GM19467 (cell line): ENCODE results near the gene GRIK2.

Experiments
- ATAC-seq: cut with Tn5 transposase; IDR thresholded peaks from one replicate; pipeline ENCODE4 v1.9.1; 2021; ENCODE audit warnings: mild to moderate bottlenecking, moderate library complexity; ENCODE audit not compliant: unreplicated experiment

GRIK2 gene

DNA sequence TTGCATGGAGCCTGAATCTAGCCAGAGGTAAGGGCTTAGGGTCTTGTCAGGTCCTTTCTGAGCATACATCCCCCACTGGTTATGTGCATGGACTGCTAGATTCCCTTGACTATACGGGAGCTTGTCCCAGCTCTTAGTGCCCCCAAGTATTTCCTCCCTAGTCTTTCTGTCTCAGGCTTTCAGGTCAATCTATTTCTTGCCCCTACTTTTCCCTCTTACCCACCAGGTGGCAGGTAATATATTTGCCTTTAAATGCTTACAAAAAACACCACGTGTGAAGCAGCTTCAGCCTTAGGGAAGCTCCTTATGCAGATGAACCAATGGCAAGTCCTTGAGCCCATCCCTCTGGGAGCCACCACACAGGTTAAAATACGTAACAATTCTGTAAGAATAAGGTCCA, 454.2 kb downstream of the GRIK2 start:
- ATAC-seq = no peak

DNA sequence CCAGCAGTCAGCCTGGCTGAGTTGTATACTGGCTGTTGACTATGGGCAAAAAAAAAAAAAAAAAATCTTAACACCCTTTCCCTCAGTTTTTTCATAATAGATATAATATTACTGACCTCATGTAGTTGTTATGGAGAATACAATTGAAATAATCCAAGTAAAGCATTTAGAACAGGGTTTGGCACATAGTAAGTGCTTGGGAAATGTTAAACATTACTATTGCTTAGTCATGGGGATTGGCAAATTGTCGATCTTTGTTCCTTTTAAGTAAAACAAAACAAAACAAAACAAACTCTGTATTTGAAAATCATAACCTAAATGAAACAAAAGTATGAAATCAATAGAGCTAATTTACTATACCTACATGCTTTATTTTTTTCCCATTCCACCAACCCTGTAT, 458.4 kb downstream of the GRIK2 start:
- ATAC-seq = no peak

DNA sequence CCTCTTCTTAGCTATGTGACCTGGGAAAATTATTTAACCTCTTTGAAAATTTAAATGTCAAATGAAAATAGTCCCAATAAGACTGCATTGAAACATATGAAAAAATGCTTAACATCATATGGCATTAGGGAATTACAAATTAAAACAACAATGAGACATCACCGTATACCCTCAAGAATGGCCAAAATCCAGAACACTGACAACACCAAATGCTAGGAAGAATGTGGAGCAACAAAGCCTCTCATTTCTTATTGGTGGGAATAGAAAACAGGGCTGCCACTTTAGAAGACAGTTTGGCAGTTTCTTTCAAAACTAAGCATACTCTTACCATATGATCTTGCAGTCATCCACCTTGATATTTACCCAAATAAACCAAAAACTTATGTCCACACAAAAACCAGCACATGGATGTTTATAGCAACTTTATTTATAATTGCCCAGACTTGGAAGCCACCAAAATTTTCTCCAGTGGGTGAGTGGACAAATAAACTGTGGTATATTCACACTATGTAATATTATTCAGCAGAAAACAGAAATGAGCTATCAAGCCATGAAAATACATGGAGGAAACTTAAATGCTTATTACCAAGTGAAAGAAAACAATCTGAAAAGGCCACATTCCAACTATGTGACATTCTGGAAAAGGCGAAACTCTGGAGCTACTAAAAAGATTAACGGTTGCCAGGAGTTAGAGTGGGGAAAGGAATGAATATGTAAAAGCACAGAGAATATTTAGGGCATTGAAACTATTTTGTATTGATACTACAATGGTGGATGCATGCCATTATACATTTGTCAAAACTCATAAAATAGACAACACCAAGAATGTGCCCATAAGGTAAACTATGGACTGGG, 459.9 kb downstream of the GRIK2 start:
- no peak for ATAC-seq

DNA sequence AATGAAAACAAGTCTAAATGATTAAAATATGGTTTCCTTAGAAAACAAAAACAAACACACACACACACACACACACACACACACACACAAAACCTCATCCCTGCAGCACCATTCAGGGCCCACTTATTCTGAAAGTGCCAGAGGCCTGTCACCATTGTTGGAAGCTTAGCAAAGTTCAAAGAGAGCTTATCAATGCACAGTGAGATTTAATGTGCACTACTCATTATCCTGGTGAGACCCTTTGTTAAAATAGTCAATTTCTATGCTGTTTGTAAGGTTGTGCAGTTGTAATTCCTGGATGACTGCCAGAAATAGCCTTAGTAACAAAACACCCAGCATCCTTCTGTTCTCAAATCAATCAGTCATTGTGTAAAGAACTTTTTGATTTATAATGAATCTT, 482.9 kb downstream of the GRIK2 start:
- no peak for ATAC-seq

DNA sequence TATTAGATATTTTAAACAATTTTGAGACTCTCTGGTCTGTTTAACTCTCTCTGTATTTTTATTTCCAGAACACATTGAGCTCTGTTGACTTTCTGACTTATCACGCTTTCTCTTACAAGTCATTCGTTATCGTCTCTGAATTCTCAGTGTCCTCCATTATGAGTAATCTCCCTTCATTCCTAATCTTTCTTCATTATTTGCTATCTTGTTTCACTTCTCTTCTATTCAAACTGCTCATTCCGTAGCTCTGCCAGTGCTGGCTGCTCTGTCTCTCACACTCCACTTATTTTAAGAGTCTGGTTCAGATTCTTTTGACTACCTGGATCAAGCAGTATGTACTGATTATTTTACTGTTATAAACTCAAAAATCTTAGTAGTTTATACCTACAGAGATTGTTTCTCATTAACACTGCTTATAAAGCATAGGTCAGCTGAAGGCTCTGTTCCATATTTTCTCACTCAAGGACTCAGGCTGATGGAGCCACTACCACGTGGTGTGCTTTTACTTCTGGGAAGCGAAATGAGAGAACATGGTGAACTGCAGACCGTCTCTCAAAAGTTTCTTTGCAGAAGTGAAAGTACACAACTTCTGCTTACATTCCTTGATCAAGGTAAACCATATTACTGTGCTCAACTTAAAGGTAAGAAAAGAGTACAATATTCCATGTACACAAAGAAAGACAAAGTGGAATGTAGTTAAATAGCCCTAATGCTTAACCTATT, 485.2 kb downstream of the GRIK2 start:
- ATAC-seq = no peak

DNA sequence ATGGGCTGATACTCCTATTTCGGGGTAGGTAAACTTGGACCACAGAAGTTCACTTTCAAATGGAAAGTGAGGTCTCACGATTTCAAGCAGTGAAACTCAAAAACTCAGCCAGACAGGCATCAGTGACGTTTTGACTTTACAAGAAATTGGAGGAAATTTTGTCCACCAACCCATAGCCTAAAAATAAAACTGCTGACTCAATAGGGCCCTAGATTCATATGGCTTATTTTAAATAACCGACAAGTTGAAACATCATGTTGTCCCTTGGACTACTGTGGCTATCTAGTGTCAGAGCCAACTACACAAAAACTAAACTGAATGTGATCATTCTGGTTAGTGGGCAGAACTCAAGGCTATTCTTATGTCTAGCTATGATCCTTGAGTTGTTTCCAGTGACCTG, 486.3 kb downstream of the GRIK2 start:
- no peak for ATAC-seq

DNA sequence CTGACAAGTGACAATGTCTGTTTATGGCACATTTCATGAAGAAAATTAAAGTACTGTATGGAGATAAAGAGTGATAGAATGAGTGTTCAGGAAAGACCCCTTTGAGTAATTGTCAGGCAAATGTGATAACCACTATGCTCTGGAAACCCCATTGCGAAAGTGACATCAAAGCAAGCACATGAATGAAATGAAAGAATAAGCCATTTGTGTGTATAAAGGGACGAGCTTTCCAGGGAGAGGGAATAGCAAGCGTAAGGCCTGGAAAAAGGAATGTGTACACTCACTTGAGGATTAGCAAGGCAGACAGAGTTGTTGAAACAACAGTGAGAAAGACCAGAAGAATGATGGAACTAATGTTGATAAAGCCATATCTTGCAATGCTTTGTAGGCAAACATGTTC, 490.0 kb downstream of the GRIK2 start:
- no peak for ATAC-seq

DNA sequence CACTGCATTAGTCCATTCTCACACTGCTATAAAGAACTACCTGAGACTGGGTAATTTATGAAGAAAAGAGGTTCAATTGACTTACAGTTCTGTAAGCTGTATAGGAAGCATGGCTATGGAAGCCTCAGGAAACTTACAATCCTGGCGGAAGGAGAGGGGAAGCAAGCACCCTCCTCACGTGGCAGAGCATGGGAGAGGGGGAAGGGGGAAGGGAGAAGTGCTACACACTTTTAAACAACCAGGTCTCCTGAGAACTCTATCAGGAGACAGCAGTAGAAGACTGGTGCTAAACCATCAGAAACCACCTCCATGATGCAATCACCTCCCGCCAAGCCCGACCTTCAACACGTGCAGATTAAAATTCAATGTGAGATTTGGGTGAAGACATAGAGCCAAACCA, 494.0 kb downstream of the GRIK2 start:
- no peak for ATAC-seq

DNA sequence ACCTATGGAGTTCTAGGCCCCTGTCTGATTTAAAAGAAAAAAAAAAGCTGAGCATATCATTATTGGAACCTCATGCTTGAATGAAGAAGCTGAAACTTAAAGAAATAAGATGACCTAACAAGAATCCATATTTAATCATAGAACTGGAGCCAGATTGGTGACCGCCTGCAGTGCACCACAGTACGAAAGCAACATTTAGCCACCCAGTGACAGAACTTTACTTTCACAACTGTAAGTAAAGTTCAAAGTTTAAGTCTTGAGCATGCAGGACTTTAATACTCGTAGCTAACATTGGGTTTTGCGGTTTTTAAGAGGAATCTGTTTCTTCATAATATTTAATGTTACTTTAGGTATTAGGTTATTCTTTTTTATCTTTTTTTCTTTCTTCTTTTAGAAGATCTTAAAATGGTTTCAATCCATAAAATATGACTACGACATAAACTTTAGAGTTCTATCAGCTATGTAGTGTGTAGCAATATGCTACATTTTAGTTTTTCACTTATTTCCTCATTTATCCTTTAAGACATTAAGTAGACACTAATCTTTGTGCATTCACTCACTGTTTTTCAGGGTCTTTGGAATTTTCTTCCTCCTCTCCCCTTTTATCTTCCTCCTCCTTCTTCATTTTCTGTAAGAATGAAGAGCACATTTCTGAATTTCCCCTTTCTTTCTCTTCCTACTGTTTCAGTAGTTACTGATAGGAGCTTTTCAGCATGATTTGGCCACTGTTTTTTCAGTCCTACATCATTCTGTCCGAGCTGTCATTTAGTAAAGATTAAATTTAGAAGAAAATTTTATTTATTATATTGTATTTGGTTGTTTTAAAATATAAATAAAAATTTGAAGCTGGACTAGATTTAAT, 514.1 kb downstream of the GRIK2 start:
- no peak for ATAC-seq

DNA sequence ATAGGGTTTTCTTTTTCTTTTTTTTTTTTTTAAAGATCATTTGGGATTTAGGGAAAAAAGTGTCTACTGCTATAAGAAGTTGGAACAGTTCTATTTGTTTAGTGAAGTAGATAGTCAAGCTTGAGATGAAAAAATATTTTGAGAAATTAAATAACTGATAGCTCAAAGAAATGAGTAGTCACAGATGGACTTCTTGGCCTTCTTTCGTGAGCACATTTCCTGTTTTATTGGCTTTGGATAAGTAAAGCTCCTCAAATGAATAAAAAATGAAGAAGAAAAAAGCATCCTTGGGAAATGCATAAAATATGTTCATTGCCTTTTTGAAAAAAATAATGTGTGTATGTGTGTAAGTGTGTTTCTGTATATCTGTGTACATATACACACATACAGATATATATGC, 515.9 kb downstream of the GRIK2 start:
- no peak for ATAC-seq

DNA sequence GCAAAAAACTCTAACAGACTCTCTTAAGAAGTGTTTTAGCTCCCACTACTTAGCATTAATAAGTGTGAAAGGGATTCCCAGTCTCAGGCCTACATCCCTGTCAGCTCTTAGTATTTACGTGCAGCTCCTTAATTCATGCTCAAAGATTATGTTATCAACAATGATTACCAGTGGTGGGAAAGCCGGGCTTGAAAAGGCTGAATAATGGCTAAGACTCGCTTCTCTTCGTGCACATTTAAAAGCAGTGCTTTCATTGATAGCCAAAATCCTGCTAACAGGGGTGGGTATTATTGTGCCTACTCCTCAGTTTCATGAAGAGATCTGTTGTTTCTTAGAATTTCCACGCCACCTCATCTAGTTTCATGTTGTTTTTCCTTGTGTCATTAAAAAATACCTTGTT, 518.8 kb downstream of the GRIK2 start:
- no peak for ATAC-seq

DNA sequence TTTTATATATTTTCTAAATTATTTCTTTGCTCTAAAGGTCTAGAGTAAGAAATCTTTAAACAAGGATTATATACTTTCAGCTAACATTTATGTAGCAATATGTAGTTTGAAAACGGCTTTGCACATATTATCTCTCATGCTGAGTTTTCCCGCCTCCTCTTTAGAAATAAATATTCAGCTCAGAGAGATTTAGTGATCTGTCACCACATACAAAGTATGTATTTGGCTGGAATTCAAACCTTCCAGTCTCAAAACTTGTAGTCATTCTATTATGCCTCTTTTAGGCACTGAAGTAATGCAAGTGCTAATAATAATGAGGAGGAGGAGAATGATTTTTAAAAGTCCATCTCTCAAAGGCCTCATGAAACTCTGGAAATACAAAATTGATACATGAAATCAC, 525.0 kb downstream of the GRIK2 start:
- ATAC-seq = no peak

DNA sequence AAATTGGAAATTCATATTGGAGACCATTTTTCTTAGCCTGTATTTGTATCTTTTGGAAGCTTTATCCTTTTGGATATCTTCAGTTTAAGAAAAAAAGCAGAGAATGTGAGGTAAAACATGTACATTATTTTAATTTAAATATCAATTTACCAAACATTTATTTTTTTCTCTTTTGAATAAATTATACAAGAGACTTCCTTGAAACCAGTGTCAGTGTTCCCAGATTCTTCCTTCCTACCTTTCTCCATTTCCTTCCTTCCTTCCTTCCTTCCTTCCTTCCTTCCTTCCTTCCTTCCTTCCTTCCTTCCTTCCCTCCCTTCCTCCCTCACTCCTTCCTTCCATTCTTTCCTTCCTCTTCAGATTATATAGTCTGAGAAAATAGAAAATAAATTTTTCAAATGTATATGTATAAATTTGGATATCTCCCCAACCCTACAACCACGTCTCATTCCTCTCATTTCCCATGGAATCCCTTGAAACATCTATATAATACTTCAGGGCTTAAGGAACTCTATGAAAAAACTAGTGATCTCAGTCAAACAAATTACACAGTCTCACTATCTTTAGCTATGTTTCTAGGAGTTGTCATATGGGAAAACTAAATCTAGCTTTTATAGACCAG, 528.4 kb downstream of the GRIK2 start:
- no peak for ATAC-seq

DNA sequence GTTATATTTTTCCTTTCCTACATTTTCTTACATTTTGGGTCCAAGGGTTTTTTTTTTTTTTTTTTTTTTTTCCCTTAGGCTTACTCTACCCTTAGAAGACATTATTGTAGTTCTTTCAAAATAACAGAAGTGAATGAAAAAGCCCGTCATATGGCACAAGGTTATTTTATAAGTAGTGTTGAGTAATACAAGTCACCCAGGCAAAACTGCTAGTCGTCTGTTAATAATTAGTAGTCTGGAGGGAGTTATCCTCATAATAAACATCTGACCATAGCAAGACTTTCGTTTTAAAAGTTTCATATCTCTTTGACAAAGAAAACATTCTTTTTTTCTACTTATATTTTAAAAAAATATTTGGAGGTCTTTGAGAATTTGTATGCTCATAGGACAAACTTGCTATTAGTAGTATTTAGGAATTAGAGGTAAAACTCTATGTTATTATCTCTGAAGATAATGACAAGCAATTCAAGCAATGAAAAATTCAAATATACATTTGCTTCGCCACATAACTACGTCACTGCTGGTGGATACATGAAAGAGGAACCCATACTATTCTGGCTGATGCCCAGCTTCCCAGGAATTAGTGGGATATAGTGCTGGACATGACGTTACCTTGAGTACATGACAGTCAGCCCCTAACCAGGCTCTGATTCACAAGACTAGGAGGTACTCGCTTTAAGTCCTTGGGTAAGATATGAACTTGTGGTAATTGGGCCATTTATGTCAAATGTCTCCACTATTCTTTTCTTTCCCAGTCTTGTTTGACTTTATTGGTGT, 532.8 kb downstream of the GRIK2 start:
- no peak for ATAC-seq

DNA sequence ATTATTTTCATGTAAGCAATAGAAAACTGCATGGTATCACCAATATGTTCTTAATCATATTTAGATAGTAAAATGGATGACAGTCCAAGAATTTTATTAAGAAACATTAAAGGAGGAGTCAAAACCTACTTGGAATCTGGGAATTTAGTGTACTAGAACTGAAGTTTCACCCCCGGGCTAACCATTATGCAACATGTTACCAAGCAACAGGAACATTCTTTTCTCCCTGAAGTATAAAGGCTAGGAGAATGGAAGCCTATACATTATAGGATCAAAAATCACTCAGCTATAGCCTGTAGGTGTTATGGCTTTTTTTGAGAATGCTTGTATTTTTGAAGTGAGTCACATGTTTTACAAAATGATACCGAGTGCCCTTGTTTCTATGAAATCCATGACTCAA, 538.3 kb downstream of the GRIK2 start:
- ATAC-seq = no peak

DNA sequence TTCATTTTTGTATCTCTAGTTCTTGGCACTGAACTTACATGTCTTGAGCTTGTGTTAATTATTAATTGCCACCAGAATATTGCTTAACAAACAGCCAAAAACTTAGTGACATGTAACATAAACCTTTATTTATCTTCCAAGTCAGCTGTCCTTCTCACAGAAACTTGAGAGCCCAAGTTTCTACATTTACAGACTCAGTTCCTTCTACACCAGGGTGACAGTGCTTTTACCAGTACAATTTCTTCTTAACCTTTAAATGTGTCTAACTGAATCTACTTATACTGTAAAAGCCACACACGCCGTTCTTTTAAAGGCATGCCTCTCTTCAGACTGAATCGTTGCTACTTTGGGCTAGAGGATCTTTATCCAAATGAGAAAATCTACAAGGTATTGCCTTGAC, 539.2 kb downstream of the GRIK2 start:
- no peak for ATAC-seq

DNA sequence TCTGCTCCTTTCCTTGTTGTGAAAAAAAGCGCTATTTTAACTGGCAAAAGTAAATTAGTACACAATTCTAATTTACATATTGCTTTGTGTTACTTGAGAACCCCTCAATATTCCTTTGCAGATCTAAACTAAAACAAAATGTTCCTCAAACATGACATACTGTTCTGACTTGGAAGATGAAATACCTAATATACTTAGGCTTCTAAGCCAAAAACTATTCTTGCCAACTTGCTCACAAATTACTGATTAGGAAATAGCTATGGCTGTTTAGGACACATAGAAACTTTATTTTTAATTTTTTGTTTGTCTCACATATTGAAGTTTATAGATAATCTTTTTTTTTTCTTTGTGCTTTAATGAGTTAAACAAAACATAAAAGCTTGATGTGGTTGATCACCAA, 542.2 kb downstream of the GRIK2 start:
- ATAC-seq = no peak

DNA sequence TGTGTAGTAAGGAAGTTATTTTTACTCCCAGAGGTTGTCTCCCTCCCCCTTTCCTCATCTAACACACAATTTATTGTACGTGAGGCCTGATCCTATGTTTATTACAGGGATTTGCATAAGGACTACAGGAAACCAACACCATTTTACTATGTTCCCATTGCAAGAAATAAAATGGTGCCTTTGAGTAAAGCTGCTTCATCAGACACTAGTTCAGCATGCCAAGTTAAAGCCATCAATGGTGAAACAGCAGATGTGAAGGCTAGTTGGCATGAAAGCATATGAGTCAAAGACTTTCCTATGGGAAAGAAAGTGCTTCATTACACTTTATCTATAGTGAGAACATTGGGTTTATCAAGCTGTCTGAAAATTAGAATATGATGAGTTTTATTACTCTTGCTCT, 543.0 kb downstream of the GRIK2 start:
- no peak for ATAC-seq

DNA sequence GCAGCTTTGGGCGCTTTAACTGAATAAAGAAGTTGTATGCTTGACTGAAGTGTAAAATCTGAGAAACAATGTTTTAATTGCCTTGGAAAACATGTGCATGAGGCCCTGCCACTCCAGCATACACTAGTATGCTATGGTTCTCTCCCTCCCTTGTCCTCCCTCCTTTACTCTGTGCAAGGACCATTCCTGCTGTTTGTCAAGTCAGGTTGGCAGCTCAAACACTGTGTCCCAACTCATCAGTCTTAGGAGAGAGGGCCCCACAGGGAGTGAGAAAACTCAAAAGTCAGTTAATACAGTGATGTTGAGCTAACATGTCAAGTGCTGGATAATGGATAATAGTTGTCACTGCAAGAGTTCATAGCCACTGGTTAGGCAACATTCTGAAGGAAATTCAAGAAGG, 543.6 kb downstream of the GRIK2 start:
- no peak for ATAC-seq

DNA sequence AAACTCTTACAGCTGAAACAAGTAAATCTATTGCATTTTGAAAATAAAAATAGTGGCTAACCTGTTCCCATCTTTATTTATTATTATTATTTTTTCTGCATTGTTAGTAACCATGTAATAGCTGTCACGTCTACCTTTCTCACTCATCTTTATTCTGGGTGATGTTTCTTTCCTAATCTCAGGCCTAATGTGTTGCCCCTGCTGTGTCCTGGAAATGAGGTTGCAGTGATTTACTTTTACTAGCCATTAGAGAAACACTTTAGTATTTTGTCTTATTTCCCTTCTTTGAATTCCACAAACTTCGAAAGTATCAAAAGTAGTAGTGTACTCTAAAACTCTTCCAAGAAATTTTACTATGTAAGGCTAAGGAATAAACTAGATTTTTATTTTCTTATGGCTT, 546.9 kb downstream of the GRIK2 start:
- no peak for ATAC-seq
